GM19397 (cell line): ENCODE measurements around the gene LRGUK.
"Not testable (repeated sequence)": the region's sequence is repeated elsewhere in the genome, so short reads cannot be mapped to it uniquely, and the experiment has no call there.

Experiments
- ATAC-seq: cut with Tn5 transposase; IDR thresholded peaks from one replicate; pipeline ENCODE4 v1.9.1; 2021; ENCODE audit warnings: mild to moderate bottlenecking, moderate library complexity; ENCODE audit not compliant: unreplicated experiment

LRGUK gene

GRCh38 chr7:134220236-134220635 lies 93.1 kb downstream of the LRGUK start:
- ATAC-seq = no peak

DNA sequence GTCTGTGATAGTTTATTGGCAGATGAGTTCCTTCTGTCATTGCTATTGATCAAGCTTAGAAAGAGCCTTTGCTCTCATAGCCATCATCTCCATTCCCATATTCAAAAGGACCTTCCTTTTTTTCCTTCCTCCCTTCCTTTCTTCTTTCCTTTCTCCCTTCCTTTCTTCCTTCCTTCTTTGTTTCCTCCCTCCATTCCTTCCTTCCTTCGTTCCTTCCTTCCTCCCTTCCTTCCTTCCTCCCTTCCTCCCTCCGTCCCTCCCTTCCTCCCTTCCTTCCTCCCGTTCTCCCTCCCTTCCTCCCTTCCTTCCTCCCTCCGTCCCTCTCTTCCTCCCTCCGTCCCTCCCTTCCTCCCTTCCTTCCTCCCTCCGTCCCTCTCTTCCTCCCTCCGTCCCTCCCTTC lies 104.2 kb downstream of the LRGUK start:
- ATAC-seq = not testable (repeated sequence)

- no peak for ATAC-seq
Measured at GRCh38 chr7:134234216-134234615, 107.1 kb downstream of the LRGUK start.

- no peak for ATAC-seq
Measured at GRCh38 chr7:134245253-134245652, 118.1 kb downstream of the LRGUK start.

GRCh38 chr7:134246347-134246746 lies 119.2 kb downstream of the LRGUK start:
- ATAC-seq = no peak

GRCh38 chr7:134246761-134247160 lies 119.6 kb downstream of the LRGUK start:
- no peak for ATAC-seq

GRCh38 chr7:134248196-134248595 lies 121.1 kb downstream of the LRGUK start:
- no peak for ATAC-seq

GRCh38 chr7:134254311-134254710 lies 127.2 kb downstream of the LRGUK start:
- no peak for ATAC-seq

- no peak for ATAC-seq
Measured at GRCh38 chr7:134255814-134256213, 128.7 kb downstream of the LRGUK start.

- no peak for ATAC-seq
Measured at GRCh38 chr7:134262322-134262721, 135.2 kb downstream of the LRGUK start.

DNA sequence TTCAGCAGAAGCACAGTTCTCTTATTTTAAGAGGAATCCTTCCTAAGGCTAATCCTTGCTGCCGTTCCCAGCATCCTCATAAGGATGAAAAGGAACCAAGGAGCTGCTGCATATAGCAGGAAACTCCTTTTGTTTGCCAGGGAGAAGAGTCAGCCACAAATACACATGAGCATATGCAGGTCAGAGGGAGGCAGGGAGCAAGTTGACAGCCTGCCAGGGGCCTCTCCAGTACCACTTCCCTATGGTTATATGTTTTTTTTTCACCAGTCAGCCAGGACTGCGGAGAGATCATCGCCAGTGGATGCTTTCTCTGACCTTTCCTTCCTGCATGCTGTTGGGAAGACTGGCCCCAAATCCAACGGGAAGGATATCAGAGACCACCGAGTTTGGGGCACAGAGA lies 149.8 kb downstream of the LRGUK start:
- no peak for ATAC-seq

DNA sequence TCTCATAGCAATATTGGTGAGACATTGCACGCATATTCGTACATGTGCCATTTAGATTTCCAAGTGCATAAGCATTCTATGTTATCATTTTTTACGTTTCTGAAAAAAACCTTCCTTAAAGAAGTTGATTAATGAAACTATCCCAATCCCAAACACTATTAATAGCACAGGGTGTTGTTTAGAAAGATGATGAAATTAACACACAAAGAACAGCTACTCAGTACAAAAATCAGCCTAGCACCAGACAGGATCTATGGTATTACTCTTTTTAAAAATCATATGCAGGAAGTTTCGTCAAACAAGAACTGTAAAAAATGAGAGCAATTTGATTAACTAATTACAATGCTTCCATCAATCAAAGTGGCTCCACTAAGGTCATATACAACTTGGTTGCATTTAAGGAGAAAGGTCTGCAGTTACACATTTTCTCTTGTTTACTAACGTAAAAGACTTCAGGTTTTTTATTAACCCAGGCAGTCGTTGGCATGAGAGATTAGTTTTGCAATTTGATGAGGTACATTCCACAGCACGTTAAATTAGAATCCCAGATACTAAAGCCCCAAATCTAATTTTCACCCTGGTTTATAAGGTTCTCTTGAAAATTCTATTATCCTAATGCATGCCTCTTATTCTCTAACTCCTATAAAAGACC lies 151.5 kb downstream of the LRGUK start:
- ATAC-seq = no peak

GRCh38 chr7:134279336-134279735 lies 152.2 kb downstream of the LRGUK start:
- no peak for ATAC-seq

- ATAC-seq = no peak
Measured at GRCh38 chr7:134279898-134280297, 152.8 kb downstream of the LRGUK start.

DNA sequence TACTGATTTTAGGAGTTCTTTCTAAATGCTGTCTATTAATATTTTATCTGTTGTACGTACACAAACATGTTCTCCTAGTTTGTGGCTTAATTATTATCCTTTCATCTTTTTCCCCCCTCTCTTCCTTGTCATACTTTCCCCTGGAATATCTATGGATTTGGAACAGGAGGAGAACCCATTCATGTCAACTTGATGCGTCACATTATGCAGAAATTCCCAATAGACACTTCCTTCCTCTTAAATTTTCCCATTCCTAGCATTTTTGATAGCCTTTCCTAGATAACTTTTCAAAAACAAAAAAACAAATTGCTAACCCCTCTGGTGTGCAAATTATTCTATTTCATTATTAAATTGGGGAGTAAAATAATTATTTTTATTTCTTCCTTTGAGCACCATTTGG lies 153.4 kb downstream of the LRGUK start:
- ATAC-seq = no peak

GRCh38 chr7:134284011-134284410 lies 156.9 kb downstream of the LRGUK start:
- ATAC-seq = no peak

GRCh38 chr7:134284952-134285351 lies 157.8 kb downstream of the LRGUK start:
- no peak for ATAC-seq

GRCh38 chr7:134287916-134288659 lies 160.9 kb downstream of the LRGUK start:
- no peak for ATAC-seq

- no peak for ATAC-seq
Measured at GRCh38 chr7:134289423-134289822, 162.3 kb downstream of the LRGUK start.

GRCh38 chr7:134289841-134290240 lies 162.7 kb downstream of the LRGUK start:
- ATAC-seq = no peak

- ATAC-seq = no peak
Measured at GRCh38 chr7:134290286-134290685, 163.1 kb downstream of the LRGUK start.

DNA sequence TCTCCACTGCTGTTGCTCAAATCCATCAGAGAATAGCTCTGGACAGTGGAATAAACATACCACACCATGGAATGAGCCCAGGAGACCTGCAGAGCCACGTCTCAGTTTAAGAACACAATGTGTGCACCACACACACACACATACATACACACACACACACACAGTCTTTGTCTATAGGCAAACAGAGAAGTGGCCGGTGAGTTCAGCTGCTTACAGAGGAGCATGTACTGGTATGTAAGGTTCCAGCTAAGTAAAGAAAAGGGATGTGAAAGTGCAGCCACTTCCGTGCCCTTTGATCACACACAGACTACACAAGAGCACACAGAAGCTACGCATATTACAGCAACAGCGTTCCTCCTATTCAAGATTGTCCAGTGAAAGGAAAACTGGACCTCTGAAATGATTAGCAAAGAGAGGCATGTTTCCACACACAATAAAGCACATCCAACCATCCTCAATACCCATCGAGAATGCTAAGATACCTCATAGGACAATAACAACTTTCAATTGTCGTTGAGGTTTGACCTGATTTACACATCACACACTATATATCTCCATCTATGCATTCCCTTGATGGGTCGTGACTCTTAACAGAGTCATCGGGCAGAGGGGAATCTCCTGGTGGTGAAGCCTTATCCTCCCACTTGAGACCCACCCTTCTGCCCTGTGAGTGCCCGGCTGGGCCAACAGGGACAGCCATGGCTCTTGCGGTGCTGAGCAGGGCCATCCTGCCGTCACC lies 166.0 kb downstream of the LRGUK start:
- peak; percentile 100 for ATAC-seq
